Stimulated activated CD4-positive, alpha-beta T cell treated with anti-CD3 and anti-CD28 coated beads, TNF-alpha, amount 100 ng/mL, for 24 hours (primary cell): ENCODE measurements around the gene NCKAP5.

Source experiments
- DNase-seq, 3 experiments: peaks; one replicate each; pipeline ENCODE4 v3.0.0-alpha.2; 2020; ENCODE audit warnings: low read depth in 3 of 3

Gene NCKAP5

DNA sequence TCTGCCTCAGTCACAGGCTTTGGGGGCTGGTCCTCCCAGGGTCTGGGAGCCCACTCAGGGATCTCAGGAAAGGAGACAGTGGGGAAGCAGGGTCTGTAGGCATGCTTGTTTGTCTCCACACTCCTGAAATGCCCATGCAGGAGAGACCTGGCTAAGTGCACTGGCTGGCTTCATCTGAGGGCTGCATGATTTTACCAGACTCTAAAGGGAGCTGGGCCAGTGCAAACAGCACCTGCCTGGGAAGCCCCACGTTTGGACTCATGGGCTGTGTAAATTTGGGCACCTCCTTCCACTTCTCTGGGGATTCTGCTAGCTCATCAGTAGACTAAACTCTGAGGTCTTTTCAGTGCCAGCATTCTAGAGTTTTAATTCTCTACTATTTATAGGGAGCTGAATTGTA is 931.9 kb downstream of the NCKAP5 start:
- no peak for DNase-seq

GRCh38 chr2:132633635-132634034 is 934.6 kb downstream of the NCKAP5 start:
- no peak for DNase-seq

DNA sequence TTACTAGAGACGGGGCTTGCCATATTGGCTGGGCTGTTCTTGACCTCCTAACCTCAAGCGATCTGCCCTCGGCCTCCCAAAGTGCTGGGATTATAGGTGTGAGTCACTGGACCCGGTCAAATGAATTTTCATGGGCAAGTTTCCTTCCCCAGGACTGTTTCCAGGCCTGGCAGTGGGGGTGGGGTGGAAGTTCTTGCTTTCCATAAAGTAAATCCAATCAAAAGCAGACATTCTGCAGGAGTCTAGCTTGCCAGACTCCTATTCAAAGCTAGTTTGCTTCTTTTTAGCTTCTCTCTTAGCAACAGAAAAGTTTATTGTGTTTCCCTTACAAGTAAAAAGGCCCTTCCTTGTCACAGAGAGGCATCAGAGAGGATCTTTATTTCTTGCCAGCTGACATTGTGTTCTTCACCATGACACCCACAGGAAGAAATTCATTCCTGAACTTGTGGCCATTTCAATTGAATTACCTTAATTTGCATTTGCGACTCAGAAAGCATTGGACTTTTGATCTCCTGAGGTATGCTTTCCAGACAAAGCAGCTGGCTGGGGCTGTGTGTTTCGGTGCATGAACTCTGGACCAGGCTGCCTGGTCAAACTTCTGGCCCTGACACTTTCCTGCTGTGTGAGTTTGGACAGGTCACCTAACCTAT is 936.1 kb downstream of the NCKAP5 start:
- DNase-seq: no peak

- no peak for DNase-seq
Measured at GRCh38 chr2:132627536-132627935, 940.7 kb downstream of the NCKAP5 start.

GRCh38 chr2:132623096-132623839 is 945.0 kb downstream of the NCKAP5 start:
- DNase-seq: no peak
